Stimulated activated effector memory CD8-positive, alpha-beta T cell treated with anti-CD3 and anti-CD28 coated beads, Interleukin-12 subunit alpha, Interleukin-12 subunit beta, amount 100 ng/mL, for 72 hours (primary cell): ENCODE data around the gene NOS3.

ENCODE experiments used
- ATAC-seq: fragments of 150-1000 bp; cut with Tn5 transposase; 2 replicates; pipeline ENCODE4 v1.10.0; 2021
- DNase-seq, 2 donors: peaks; one replicate each; pipeline ENCODE4 v3.0.0; 2021 to 2022; ENCODE audit warnings: low spot score in 2 of 2
- H3K27ac Mint-ChIP-seq: one replicate; pipeline ENCODE4 v1.8.0; 2022; ENCODE audit warnings: mild to moderate bottlenecking, mixed read lengths
- H3K36me3 Mint-ChIP-seq: one replicate; pipeline ENCODE4 v1.8.0; 2022; ENCODE audit warnings: mild to moderate bottlenecking, mixed read lengths
- H3K4me1 Mint-ChIP-seq: one replicate; pipeline ENCODE4 v1.8.0; 2022; ENCODE audit warnings: mixed read lengths
- H3K4me3 Mint-ChIP-seq: one replicate; pipeline ENCODE4 v1.8.0; 2022; ENCODE audit warnings: mild to moderate bottlenecking, mixed read lengths
- H3K9me3 Mint-ChIP-seq: one replicate; pipeline ENCODE4 v1.8.0; 2022; ENCODE audit warnings: mixed read lengths

The NOS3 gene

DNA sequence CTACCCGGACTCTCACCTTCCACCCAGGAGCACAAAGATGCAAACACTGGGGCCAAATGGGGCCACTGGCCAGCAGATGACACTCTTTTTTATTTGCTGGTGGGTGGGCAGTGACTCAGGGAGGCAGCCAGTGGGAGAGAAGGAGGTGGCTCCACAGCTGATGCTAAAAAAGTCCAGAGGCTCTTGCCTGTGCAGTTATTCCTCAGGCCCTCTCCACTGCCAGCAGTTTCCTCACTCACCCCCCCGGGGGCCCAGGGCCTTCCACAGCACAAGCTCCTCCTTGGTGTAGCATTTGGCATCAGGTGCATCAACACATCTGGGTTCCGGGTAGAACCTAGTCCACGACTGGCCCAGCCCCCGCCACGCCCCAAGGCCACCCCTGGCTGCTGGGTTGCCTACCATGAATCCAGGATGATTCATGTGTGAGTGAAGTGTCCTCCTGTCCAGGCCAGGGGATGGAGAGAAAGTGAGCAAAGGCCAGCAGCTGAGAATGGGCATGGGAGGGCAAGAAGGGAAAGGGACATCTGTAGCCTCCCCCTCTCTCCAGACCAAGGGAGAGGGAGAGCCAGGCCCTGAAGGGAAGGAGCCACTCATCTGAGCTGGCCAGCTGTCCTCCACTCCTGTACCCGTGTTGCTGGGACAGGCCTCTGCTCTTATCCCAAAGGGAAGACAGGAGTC, 11.0 kb upstream of the NOS3 start:
- peaks cover 29% of the 10 kb centered on the region for H3K4me1 Mint-ChIP-seq
- ATAC-seq = no peak

DNA sequence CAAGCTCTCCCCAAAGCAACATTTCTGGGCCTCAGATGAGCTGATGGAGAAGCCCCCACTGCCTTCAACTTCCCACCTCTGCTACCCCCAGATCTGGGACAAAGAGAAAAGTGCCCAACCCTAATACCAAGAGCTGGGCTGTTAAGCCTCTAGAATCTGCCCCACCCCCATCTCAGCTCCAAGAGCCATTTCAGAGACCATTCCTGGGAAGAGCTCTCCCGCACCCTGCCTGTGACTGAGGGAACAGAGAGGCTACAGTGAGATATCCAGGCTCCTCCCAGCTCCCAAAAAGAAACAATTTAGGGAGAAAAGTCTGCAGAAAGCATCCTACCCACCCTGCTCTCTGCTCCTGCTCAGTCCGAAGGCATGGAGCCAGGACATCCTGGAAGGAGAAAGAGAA, 10.2 kb upstream of the NOS3 start:
- Mint-ChIP-seq H3K27ac (no peak overlapping the region), H3K4me3 (no peak overlapping the region)
- no peak for ATAC-seq

More for the DNA sequence above, 11.0 kb upstream of the NOS3 start:
- peak overlapping the region; percentile 15 for H3K4me3 Mint-ChIP-seq
- H3K9me3 Mint-ChIP-seq = no peaks in the 10 kb centered on the region
- no peak overlapping the region for H3K27ac Mint-ChIP-seq
- H3K36me3 Mint-ChIP-seq = no peaks in the 10 kb centered on the region
- no peak for DNase-seq

GRCh38 chr7:150981644-150982043, 9.2 kb upstream of the NOS3 start:
- Mint-ChIP-seq H3K27ac (no peak overlapping the region), H3K4me1 (peaks cover 25% of the 10 kb centered on the region), H3K9me3 (no peaks in the 10 kb centered on the region), H3K36me3 (no peaks in the 10 kb centered on the region), H3K4me3 (no peak overlapping the region)
- no peak for DNase-seq
- no peak for ATAC-seq

More for the DNA sequence above, 10.2 kb upstream of the NOS3 start:
- no peaks in the 10 kb centered on the region for H3K36me3 Mint-ChIP-seq
- no peak for DNase-seq
- H3K4me1 Mint-ChIP-seq = peaks cover 24% of the 10 kb centered on the region
- no peaks in the 10 kb centered on the region for H3K9me3 Mint-ChIP-seq

DNA sequence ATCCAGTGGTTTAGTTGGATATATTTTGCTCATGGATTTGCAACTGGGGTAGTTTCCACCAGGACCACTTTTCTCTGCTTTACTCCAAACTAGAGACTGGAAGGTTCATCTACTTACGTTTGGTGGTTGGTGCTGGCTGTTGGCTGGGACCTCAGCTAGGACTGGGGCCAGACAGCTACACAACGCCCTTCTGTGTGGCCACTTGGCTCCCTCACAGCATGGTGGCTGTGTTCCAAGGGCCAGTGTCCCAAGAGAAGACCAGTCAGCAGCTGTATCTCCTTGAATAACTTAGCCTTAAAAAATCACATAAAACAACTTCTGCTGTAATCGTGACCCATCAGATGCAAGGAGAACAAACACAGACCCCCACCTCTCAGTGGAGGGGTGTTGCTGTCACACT, 8.5 kb upstream of the NOS3 start:
- H3K27ac Mint-ChIP-seq = no peak overlapping the region
- no peak for ATAC-seq
- H3K36me3 Mint-ChIP-seq = no peaks in the 10 kb centered on the region
- H3K4me1 Mint-ChIP-seq = peaks cover 18% of the 10 kb centered on the region
- H3K9me3 Mint-ChIP-seq = no peaks in the 10 kb centered on the region
- no peak for DNase-seq
- H3K4me3 Mint-ChIP-seq = no peak overlapping the region

GRCh38 chr7:150983893-150984368, 6.9 kb upstream of the NOS3 start:
- Mint-ChIP-seq H3K27ac (no peak overlapping the region), H3K9me3 (no peaks in the 10 kb centered on the region), H3K4me1 (peaks cover 21% of the 10 kb centered on the region), H3K36me3 (no peaks in the 10 kb centered on the region), H3K4me3 (no peak overlapping the region)
- no peak for DNase-seq
- no peak for ATAC-seq

- Mint-ChIP-seq H3K36me3 (no peaks in the 10 kb centered on the region), H3K9me3 (peaks cover 10% of the 10 kb centered on the region), H3K4me1 (peaks cover 22% of the 10 kb centered on the region), H3K4me3 (no peak overlapping the region), H3K27ac (no peak overlapping the region)
- DNase-seq = peak; percentile 36 to 76
- ATAC-seq = peak; percentile 65
These were observed 4.7 kb upstream of the NOS3 start for GRCh38 chr7:150986099-150986512.

DNA sequence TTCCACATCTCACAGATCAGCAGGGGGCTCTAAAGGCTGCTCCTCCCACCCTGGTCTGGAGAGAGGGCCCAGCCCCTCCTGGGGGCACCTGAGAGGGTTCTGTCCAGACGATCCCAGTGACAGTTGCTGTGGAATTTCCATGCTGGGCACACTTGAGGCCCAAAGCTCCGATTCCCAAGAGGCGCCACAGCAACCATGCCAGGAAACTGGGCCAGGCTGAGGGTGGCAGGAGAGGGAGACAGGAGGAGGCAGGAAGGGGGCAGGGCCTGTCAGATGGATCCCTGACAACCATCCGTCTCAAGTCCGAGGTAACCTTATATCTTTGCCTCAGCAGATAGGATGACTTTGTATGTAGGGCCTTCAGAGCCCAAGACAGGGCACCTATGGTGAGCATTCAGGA, 4.3 kb upstream of the NOS3 start:
- ATAC-seq = no peak
- Mint-ChIP-seq H3K27ac (no peak overlapping the region), H3K9me3 (peaks cover 14% of the 10 kb centered on the region), H3K4me1 (peaks cover 22% of the 10 kb centered on the region), H3K4me3 (no peak overlapping the region), H3K36me3 (no peaks in the 10 kb centered on the region)
- DNase-seq = no peak

GRCh38 chr7:150988230-150989226, 2.3 kb upstream of the NOS3 start:
- Mint-ChIP-seq H3K36me3 (peaks cover 6% of the 10 kb centered on the region), H3K4me1 (peaks cover 28% of the 10 kb centered on the region), H3K4me3 (peak overlapping the region; percentile 40), H3K9me3 (peaks cover 14% of the 10 kb centered on the region), H3K27ac (no peak overlapping the region)
- ATAC-seq (peak; percentile 75), DNase-seq (peak; percentile 70 to 88)

- DNase-seq (no peak), ATAC-seq (no peak)
- peaks cover 14% of the 10 kb centered on the region for H3K9me3 Mint-ChIP-seq
- H3K4me1 Mint-ChIP-seq = peaks cover 28% of the 10 kb centered on the region
- H3K36me3 Mint-ChIP-seq = peaks cover 6% of the 10 kb centered on the region
- H3K4me3 Mint-ChIP-seq = no peak overlapping the region
- H3K27ac Mint-ChIP-seq = no peak overlapping the region
These were observed 1.4 kb upstream of the NOS3 start for GRCh38 chr7:150989456-150989855.

DNA sequence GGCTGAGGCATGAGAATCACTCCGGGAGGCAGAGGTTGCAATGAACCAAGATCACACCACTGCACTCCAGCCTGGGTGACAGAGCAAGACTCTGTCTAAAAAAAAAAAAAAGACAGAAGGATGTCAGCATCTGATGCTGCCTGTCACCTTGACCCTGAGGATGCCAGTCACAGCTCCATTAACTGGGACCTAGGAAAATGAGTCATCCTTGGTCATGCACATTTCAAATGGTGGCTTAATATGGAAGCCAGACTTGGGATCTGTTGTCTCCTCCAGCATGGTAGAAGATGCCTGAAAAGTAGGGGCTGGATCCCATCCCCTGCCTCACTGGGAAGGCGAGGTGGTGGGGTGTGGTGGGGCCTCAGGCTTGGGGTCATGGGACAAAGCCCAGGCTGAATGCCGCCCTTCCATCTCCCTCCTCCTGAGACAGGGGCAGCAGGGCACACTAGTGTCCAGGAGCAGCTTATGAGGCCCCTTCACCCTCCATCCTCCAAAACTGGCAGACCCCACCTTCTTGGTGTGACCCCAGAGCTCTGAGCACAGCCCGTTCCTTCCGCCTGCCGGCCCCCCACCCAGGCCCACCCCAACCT, 1.3 kb downstream of the NOS3 start:
- H3K27ac Mint-ChIP-seq = no peak overlapping the region
- H3K4me3 Mint-ChIP-seq = no peak overlapping the region
- ATAC-seq (no peak), DNase-seq (no peak)
- peaks cover 19% of the 10 kb centered on the region for H3K4me1 Mint-ChIP-seq
- peaks cover 14% of the 10 kb centered on the region for H3K9me3 Mint-ChIP-seq
- peaks cover 6% of the 10 kb centered on the region for H3K36me3 Mint-ChIP-seq

DNA sequence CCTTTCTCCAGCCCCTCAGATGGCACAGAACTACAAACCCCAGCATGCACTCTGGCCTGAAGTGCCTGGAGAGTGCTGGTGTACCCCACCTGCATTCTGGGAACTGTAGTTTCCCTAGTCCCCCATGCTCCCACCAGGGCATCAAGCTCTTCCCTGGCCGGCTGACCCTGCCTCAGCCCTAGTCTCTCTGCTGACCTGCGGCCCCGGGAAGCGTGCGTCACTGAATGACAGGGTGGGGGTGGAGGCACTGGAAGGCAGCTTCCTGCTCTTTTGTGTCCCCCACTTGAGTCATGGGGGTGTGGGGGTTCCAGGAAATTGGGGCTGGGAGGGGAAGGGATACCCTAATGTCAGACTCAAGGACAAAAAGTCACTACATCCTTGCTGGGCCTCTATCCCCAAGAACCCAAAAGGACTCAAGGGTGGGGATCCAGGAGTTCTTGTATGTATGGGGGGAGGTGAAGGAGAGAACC, 2.1 kb downstream of the NOS3 start:
- peaks cover 6% of the 10 kb centered on the region for H3K36me3 Mint-ChIP-seq
- ATAC-seq (peak; percentile 31), DNase-seq (no peak)
- peaks cover 14% of the 10 kb centered on the region for H3K9me3 Mint-ChIP-seq
- H3K27ac Mint-ChIP-seq = no peak overlapping the region
- H3K4me1 Mint-ChIP-seq = peaks cover 24% of the 10 kb centered on the region
- H3K4me3 Mint-ChIP-seq = no peak overlapping the region

- no peak overlapping the region for H3K27ac Mint-ChIP-seq
- DNase-seq = no peak
- H3K4me1 Mint-ChIP-seq = peaks cover 23% of the 10 kb centered on the region
These were observed 2.7 kb downstream of the NOS3 start for GRCh38 chr7:150993511-150993910.

GRCh38 chr7:150994141-150994837, 3.5 kb downstream of the NOS3 start:
- no peak overlapping the region for H3K27ac Mint-ChIP-seq
- DNase-seq = no peak
- peaks cover 14% of the 10 kb centered on the region for H3K9me3 Mint-ChIP-seq
- H3K36me3 Mint-ChIP-seq = peaks cover 6% of the 10 kb centered on the region
- peak; percentile 54 for ATAC-seq
- no peak overlapping the region for H3K4me3 Mint-ChIP-seq
- peaks cover 20% of the 10 kb centered on the region for H3K4me1 Mint-ChIP-seq

More at GRCh38 chr7:150993511-150993910, 2.7 kb downstream of the NOS3 start:
- peaks cover 14% of the 10 kb centered on the region for H3K9me3 Mint-ChIP-seq
- no peak overlapping the region for H3K4me3 Mint-ChIP-seq
- H3K36me3 Mint-ChIP-seq = peaks cover 6% of the 10 kb centered on the region
- ATAC-seq = no peak

DNA sequence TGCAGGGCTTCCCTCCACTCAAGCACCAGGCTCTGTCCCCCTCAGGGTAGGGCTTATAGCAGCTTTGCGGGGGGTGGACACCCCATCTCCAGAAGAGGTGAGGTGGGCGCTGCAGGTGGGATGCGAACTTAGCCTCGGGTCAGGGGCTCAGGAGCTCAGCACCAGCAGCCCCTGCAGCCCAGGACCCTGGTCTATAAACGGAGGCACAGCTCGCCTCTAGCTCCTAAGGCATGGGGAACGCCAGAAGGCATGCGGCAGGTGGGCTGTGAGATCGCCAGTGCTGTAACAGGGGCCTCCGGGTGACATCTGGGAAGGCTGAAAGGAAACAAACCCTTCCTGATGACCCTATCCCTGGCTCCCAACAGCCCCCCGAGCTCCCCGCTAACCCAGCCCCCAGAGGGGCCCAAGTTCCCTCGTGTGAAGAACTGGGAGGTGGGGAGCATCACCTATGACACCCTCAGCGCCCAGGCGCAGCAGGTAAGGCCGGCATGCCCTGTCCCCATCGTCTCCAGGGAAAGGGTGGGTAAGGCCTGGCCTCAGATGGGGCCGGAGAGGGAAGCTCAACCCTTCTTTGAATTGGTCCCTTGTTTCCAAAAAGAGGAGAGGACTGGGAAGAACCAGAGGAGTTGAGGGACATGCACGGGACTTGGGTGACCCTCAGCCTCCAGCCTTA, 4.2 kb downstream of the NOS3 start:
- DNase-seq (no peak), ATAC-seq (no peak)
- H3K9me3 Mint-ChIP-seq = peaks cover 13% of the 10 kb centered on the region
- H3K27ac Mint-ChIP-seq = no peak overlapping the region
- H3K4me1 Mint-ChIP-seq = peaks cover 20% of the 10 kb centered on the region
- H3K4me3 Mint-ChIP-seq = no peak overlapping the region
- H3K36me3 Mint-ChIP-seq = peaks cover 10% of the 10 kb centered on the region
